Endothelial cell of umbilical vein (primary cell): Measurements from ENCODE around the gene TMEM181. TPM values are rescaled to one million over a fixed set of nuclear protein-coding genes. Genes with fewer than 3 reads are reported as not detected.

Source experiments
- BruUV-seq: library from RNA; stranded (reverse); fragments of 400-500 nt; replicated peaks from 2 replicates; lab custom pipeline; 2021; lab: Mats Ljungman, UMichigan
- CTCF ChIA-PET: fragments of 300-600, 350-600 bp; sonication (Branson Sonifier 250); formaldehyde crosslinking; loops from one replicate; lab custom pipeline; 2021; ENCODE audit warnings: antibody characterized with exemption, inconsistent platforms; lab: Charles Lee
- POLR2A ChIA-PET: fragments of 300-600, 350-600 bp; sonication (Branson Sonifier 250); formaldehyde crosslinking; loops from one replicate; lab custom pipeline; 2021; ENCODE audit warnings: antibody characterized with exemption, inconsistent platforms; lab: Charles Lee
- DNase-seq: peaks from one replicate; pipeline ENCODE4 v3.0.0-alpha.2; 2011; ENCODE audit warnings: low read depth, low spot score
- FAIRE-seq: peaks from 2 replicates; lab custom pipeline; 2011; peaks lifted over from hg19 to GRCh38; lab: Jason Lieb, UNC
- H2AFZ ChIP-seq: 2 replicates; pipeline ENCODE4 v1.6.0; 2012; ENCODE audit warnings: low read depth, low read length, control low read depth, inconsistent platforms
- H3K27ac ChIP-seq: 2 replicates; pipeline ENCODE4 v1.5.1; 2011; ENCODE audit warnings: low read depth, mild to moderate bottlenecking, control low read depth, low read length, moderate library complexity; ENCODE audit not compliant: insufficient read depth
- H3K27me3 ChIP-seq, 2 experiments: 2 replicates each; pipeline versions ENCODE4 v1.6.0 to v1.6.1; 2011; ENCODE audit warnings: low read length in 2 of 2, mixed read lengths in 1 of 2; ENCODE audit not compliant: control insufficient read depth in 2 of 2, insufficient read depth in 2 of 2
- H3K36me3 ChIP-seq, 2 experiments: 2 replicates in 1 of 2; 3 replicates in 1 of 2; pipeline ENCODE4 v1.5.1; 2011; ENCODE audit warnings: low read length in 2 of 2, mild to moderate bottlenecking in 1 of 2, moderate library complexity in 1 of 2; ENCODE audit not compliant: control insufficient read depth in 2 of 2, insufficient read depth in 2 of 2; ENCODE audit errors: extremely low read depth in 1 of 2
- H3K4me1 ChIP-seq: 3 replicates; pipeline ENCODE4 v1.5.1; 2011; ENCODE audit warnings: mild to moderate bottlenecking, low read length; ENCODE audit not compliant: control insufficient read depth, insufficient read depth; ENCODE audit errors: extremely low read depth
- H3K4me2 ChIP-seq: 2 replicates; pipeline ENCODE4 v1.6.1; 2011; ENCODE audit warnings: low read length, control low read depth, mixed read lengths; ENCODE audit not compliant: insufficient read depth
- H3K4me3 ChIP-seq, 3 experiments: fragments of 200-600 bp in 1 of 3; sonication (generic), shearing (Covaris generic) in 1 of 3; replicated peaks in 1 of 3; 2 replicates each; pipeline ENCODE4 v1.5.1; 2011 to 2016; ENCODE audit warnings: control low read depth in 3 of 3, low read length in 3 of 3, mild to moderate bottlenecking in 2 of 3, inconsistent platforms in 1 of 3, low read depth in 1 of 3, moderate library complexity in 1 of 3; ENCODE audit not compliant: insufficient read depth in 1 of 3
- H3K79me2 ChIP-seq: 2 replicates; pipeline ENCODE4 v1.6.0; 2012; ENCODE audit warnings: low read length, inconsistent platforms; ENCODE audit not compliant: control insufficient read depth, insufficient read depth
- H3K9ac ChIP-seq: replicated peaks from 2 replicates; pipeline ENCODE3; 2011; ENCODE audit warnings: low read length, control low read depth; ENCODE audit not compliant: insufficient read depth; ENCODE audit errors: extremely low read depth
- H3K9me1 ChIP-seq: replicated peaks from 3 replicates; pipeline ENCODE4 v1.6.0; 2011; ENCODE audit warnings: mild to moderate bottlenecking, low read length; ENCODE audit not compliant: control insufficient read depth, insufficient read depth; ENCODE audit errors: extremely low read depth
- H3K9me3 ChIP-seq: replicated peaks from 2 replicates; pipeline ENCODE4 v1.5.1; 2012; ENCODE audit warnings: low read length, inconsistent platforms; ENCODE audit not compliant: control insufficient read depth, insufficient read depth
- H4K20me1 ChIP-seq: replicated peaks from 2 replicates; pipeline ENCODE3; 2011; ENCODE audit warnings: mild to moderate bottlenecking, low read length; ENCODE audit not compliant: control insufficient read depth, insufficient read depth; ENCODE audit errors: extremely low read depth
- EZH2 ChIP-seq: IDR thresholded peaks from 2 replicates; pipeline ENCODE4 v1.6.1; 2012; ENCODE audit warnings: borderline replicate concordance, low read depth, mild to moderate bottlenecking, moderate library complexity, low read length, inconsistent platforms; ENCODE audit not compliant: severe bottlenecking
- FOS ChIP-seq: IDR thresholded peaks from 2 replicates; pipeline ENCODE4 v1.6.1; 2011; ENCODE audit warnings: mild to moderate bottlenecking, low read length, moderate library complexity, borderline replicate concordance; ENCODE audit not compliant: insufficient read depth
- GATA2 ChIP-seq: IDR thresholded peaks from 2 replicates; pipeline ENCODE4 v1.7.0; 2011; ENCODE audit warnings: low read depth, mild to moderate bottlenecking, moderate library complexity, mixed read lengths, low read length; ENCODE audit not compliant: insufficient read length, insufficient read depth
- JUN ChIP-seq: IDR thresholded peaks from 2 replicates; pipeline ENCODE4 v1.6.1; 2011; ENCODE audit warnings: borderline replicate concordance, low read depth; ENCODE audit not compliant: insufficient read length, insufficient read depth
- MYC ChIP-seq: IDR thresholded peaks from one replicate; pipeline ENCODE4 v1.6.1; 2011; ENCODE audit warnings: mild to moderate bottlenecking, low read depth, low read length
- POLR2A ChIP-seq: IDR thresholded peaks from 2 replicates; pipeline ENCODE4 v1.6.1; 2012; ENCODE audit warnings: low read depth, mild to moderate bottlenecking, control low read depth, low read length
- POLR2AphosphoS5 ChIP-seq: IDR thresholded peaks from 2 replicates; pipeline ENCODE4 v1.6.1; 2012; ENCODE audit warnings: low read depth, mild to moderate bottlenecking, control low read depth, low read length, moderate library complexity; ENCODE audit not compliant: insufficient read depth
- dilution Hi-C: fragments of 300-500 bp; cut with MboI; formaldehyde crosslinking; loops from one replicate; pipeline ENCODE4 v1.15.0; 2019; ENCODE audit warnings: low sequenced_read_pairs; ENCODE audit not compliant: extremely low pct_ligation_motif_present
- intact Hi-C: fragments of 100-400 bp; cut with micrococcal nuclease; formaldehyde crosslinking; loops from one replicate; pipeline ENCODE4 v1.10.0; 2022
- polyA plus RNA-seq, 4 experiments: library from polyadenylated mRNA; depleted of rRNA in 3 of 4; stranded (reverse) in 3 of 4; unstranded in 1 of 4; fragments of >200 nt; gene quantifications; 2 replicates each; pipeline versions ENCODE4 v1.2.1 to v1.2.3, GENCODE V29; 2011 to 2012; ENCODE audit warnings: missing spikeins in 1 of 4
- total RNA-seq: library from RNA; stranded (reverse); gene quantifications from 2 replicates; pipeline ENCODE4 v1.2.3, GENCODE V29; 2021
- TF ChIP-seq, protein P1 (sequence below), 2 donors: IDR thresholded peaks; 1 replicate in 1 of 2; 2 replicates in 1 of 2; pipeline ENCODE4 v1.5.1; 2011; ENCODE audit warnings: low read length in 2 of 2, mild to moderate bottlenecking in 2 of 2, moderate library complexity in 2 of 2, control low read depth in 1 of 2, inconsistent platforms in 1 of 2, low read depth in 1 of 2; ENCODE audit not compliant: insufficient read depth in 1 of 2; ENCODE audit errors: extremely low read depth in 1 of 2
- TF ChIP-seq, protein P2 (sequence below): IDR thresholded peaks from 2 replicates; pipeline ENCODE4 v1.6.1; 2011; ENCODE audit not compliant: insufficient read depth, insufficient read length

TMEM181 gene
- total and polyA plus RNA-seq, 2 donors (not counting 3 experiments of a cell fraction or from before 2014, with no cell fraction given) = 21.7 to 33.5 TPM

GRCh38 chr6:158635427-158636073, 75.7 kb downstream of the TMEM181 start:
- ChIA-PET POLR2A (no interaction called here), CTCF (interaction anchor here (0.9 kb wide), 1 partner anchor 14 kb away, joined by 3 read pairs; the partner anchor contains the start of gene SYTL3)
- H2AFZ ChIP-seq = no peak overlapping the region
- peaks cover 16% of the 10 kb centered on the region for H3K79me2 ChIP-seq
- H3K4me1 ChIP-seq = peaks cover 21% of the 10 kb centered on the region
- no peaks in the 10 kb centered on the region for H3K9me1 ChIP-seq
- TF ChIP-seq JUN (no peak), POLR2A (no peak), FOS (no peak), MYC (no peak), GATA2 (no peak), POLR2AphosphoS5 (no peak), EZH2 (no peak)
- TF ChIP-seq, protein P1, sequence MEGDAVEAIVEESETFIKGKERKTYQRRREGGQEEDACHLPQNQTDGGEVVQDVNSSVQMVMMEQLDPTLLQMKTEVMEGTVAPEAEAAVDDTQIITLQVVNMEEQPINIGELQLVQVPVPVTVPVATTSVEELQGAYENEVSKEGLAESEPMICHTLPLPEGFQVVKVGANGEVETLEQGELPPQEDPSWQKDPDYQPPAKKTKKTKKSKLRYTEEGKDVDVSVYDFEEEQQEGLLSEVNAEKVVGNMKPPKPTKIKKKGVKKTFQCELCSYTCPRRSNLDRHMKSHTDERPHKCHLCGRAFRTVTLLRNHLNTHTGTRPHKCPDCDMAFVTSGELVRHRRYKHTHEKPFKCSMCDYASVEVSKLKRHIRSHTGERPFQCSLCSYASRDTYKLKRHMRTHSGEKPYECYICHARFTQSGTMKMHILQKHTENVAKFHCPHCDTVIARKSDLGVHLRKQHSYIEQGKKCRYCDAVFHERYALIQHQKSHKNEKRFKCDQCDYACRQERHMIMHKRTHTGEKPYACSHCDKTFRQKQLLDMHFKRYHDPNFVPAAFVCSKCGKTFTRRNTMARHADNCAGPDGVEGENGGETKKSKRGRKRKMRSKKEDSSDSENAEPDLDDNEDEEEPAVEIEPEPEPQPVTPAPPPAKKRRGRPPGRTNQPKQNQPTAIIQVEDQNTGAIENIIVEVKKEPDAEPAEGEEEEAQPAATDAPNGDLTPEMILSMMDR (IDR thresholded peaks at IDR 0.05; ENCODE audit: extremely low read depth in 1 of 2, insufficient read depth in 1 of 2, low read depth in 1 of 2, low read length in 2 of 2) = no peak
- TF ChIP-seq, protein P2, sequence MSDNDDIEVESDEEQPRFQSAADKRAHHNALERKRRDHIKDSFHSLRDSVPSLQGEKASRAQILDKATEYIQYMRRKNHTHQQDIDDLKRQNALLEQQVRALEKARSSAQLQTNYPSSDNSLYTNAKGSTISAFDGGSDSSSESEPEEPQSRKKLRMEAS = no peak
- H3K36me3 ChIP-seq = peaks cover 6 to 12% of the 10 kb centered on the region in 2 experiments
- DNase-seq = no peak
- H3K9ac ChIP-seq = no peak overlapping the region
- H3K9me3 ChIP-seq = no peaks in the 10 kb centered on the region
- dilution Hi-C loops = no loop called here
- no peaks in the 10 kb centered on the region for H4K20me1 ChIP-seq
- H3K4me2 ChIP-seq = no peak overlapping the region
- no peaks in the 10 kb centered on the region for H3K27me3 ChIP-seq
- no peak for FAIRE-seq
- no peak overlapping the region for H3K4me3 ChIP-seq
- no peak overlapping the region for H3K27ac ChIP-seq
- intact Hi-C loops = no loop called here
- no TSS peak for BruUV-seq
